GM10248 (cell line): Measurements from ENCODE around the gene TUBB2B.

Experiments
- CTCF ChIA-PET: fragments of 300-600 bp; sonication (Branson Sonifier 250); formaldehyde crosslinking; extraction: SDS; loops from one replicate; lab custom pipeline; 2021; ENCODE audit warnings: antibody characterized with exemption; lab: Yijun Ruan, JAX
- POLR2A ChIA-PET: fragments of 350-650 bp; sonication (Branson Sonifier 250); formaldehyde crosslinking; extraction: SDS; loops from one replicate; lab custom pipeline; 2020; ENCODE audit warnings: antibody characterized with exemption; lab: Yijun Ruan, JAX
- DNase-seq: peaks from one replicate; pipeline ENCODE4 v3.0.0; 2012; ENCODE audit errors: extremely low spot score
- CTCF ChIP-seq: IDR thresholded peaks from 2 replicates; pipeline ENCODE4 v1.5.1; 2012; ENCODE audit warnings: mild to moderate bottlenecking, low read depth; ENCODE audit errors: extremely low read depth, missing control alignments, control extremely low read depth

The TUBB2B gene

GRCh38 chr6:3176562-3177355 is 50.7 kb downstream of the TUBB2B start:
- ChIA-PET CTCF (no interaction called here), POLR2A (no interaction called here)
- no peak for DNase-seq
- no peak for TF ChIP-seq CTCF

GRCh38 chr6:3175715-3176402 is 51.6 kb downstream of the TUBB2B start:
- POLR2A ChIA-PET = no interaction called here
- CTCF ChIA-PET = no interaction called here

More at GRCh38 chr6:3175715-3176402, 51.6 kb downstream of the TUBB2B start:
- no peak for TF ChIP-seq CTCF
- no peak for DNase-seq
